Caco-2 (cell line): Measurements from ENCODE around the gene KLLN. TPM values are rescaled to one million over a fixed set of nuclear protein-coding genes. Genes with fewer than 3 reads are reported as not detected.

Experiments
- BruUV-seq: library from RNA; stranded (reverse); fragments of 400-500 nt; replicated peaks from 2 replicates; lab custom pipeline; 2021; lab: Mats Ljungman, UMichigan
- CTCF ChIA-PET: fragments of 300-600 bp; sonication (Branson Sonifier 250); formaldehyde crosslinking; loops from one replicate; lab custom pipeline; 2022; ENCODE audit warnings: antibody characterized with exemption; lab: Charles Lee
- POLR2A ChIA-PET: fragments of 300-600 bp; sonication (Branson Sonifier 250); formaldehyde crosslinking; loops from one replicate; lab custom pipeline; 2022; ENCODE audit warnings: antibody characterized with exemption; lab: Charles Lee
- DNase-seq, 2 experiments: peaks; one replicate each; pipeline versions ENCODE4 v3.0.0 to v3.0.0-alpha.2; 2020 to 2022
- H3K27me3 ChIP-seq: replicated peaks from 2 replicates; pipeline ENCODE4 v1.6.0; 2011; ENCODE audit warnings: low read length; ENCODE audit not compliant: control insufficient read depth, insufficient read depth
- H3K36me3 ChIP-seq: 2 replicates; pipeline ENCODE4 v1.5.1; 2011; ENCODE audit warnings: low read length; ENCODE audit not compliant: control insufficient read depth, insufficient read depth
- H3K4me1 ChIP-seq: fragments of 250-450 bp; sonication (Bioruptor Pico); 2 replicates; pipeline ENCODE4 v1.5.1; 2020; ENCODE audit warnings: mild to moderate bottlenecking
- H3K4me3 ChIP-seq: 2 replicates; pipeline ENCODE4 v1.5.1; 2011; ENCODE audit warnings: low read depth, mild to moderate bottlenecking, control low read depth, low read length
- H3K9me3 ChIP-seq: fragments of 250-450 bp; sonication (Bioruptor Pico); 2 replicates; pipeline ENCODE4 v1.5.1; 2020; ENCODE audit warnings: mild to moderate bottlenecking, moderate library complexity
- H3K27ac Mint-ChIP-seq: one replicate; pipeline ENCODE4 v1.8.0; 2022; ENCODE audit warnings: mixed read lengths; ENCODE audit not compliant: unreplicated experiment
- H3K27me3 Mint-ChIP-seq: one replicate; pipeline ENCODE4 v1.8.0; 2022; ENCODE audit warnings: mixed read lengths; ENCODE audit not compliant: insufficient read depth, unreplicated experiment
- H3K36me3 Mint-ChIP-seq: one replicate; pipeline ENCODE4 v1.8.0; 2022; ENCODE audit warnings: mild to moderate bottlenecking, mixed read lengths; ENCODE audit not compliant: insufficient read depth, unreplicated experiment
- H3K4me1 Mint-ChIP-seq: one replicate; pipeline ENCODE4 v1.8.0; 2022; ENCODE audit warnings: low read depth, mixed read lengths; ENCODE audit not compliant: unreplicated experiment
- H3K4me3 Mint-ChIP-seq: one replicate; pipeline ENCODE4 v1.8.0; 2022; ENCODE audit warnings: mild to moderate bottlenecking, moderate library complexity, mixed read lengths; ENCODE audit not compliant: unreplicated experiment
- H3K9me3 Mint-ChIP-seq: one replicate; pipeline ENCODE4 v1.8.0; 2022; ENCODE audit warnings: mixed read lengths; ENCODE audit not compliant: unreplicated experiment
- intact Hi-C: fragments of 100-400 bp; cut with micrococcal nuclease; formaldehyde crosslinking; loops from one replicate; pipeline ENCODE4 v1.10.0; 2022; ENCODE audit not compliant: unreplicated experiment
- total RNA-seq: library from RNA; stranded (reverse); gene quantifications from 2 replicates; pipeline ENCODE4 v1.2.3, GENCODE V29; 2022
- TF ChIP-seq, protein P1 (sequence below), 2 experiments: fragments of 200-600 bp in 1 of 2; IDR thresholded peaks; 1 replicate in 1 of 2; 2 replicates in 1 of 2; pipeline versions ENCODE4 v1.5.1 to v1.8.0; 2011 to 2022; ENCODE audit warnings: antibody characterized with exemption in 1 of 2, control low read depth in 1 of 2, inconsistent platforms in 1 of 2, low read depth in 1 of 2, low read length in 1 of 2, mild to moderate bottlenecking in 1 of 2, moderate library complexity in 1 of 2; ENCODE audit not compliant: insufficient read depth in 1 of 2, severe bottlenecking in 1 of 2, unreplicated experiment in 1 of 2

KLLN gene
- total RNA-seq, 1 experiment from 2014 or later, result 1.2 TPM

DNA sequence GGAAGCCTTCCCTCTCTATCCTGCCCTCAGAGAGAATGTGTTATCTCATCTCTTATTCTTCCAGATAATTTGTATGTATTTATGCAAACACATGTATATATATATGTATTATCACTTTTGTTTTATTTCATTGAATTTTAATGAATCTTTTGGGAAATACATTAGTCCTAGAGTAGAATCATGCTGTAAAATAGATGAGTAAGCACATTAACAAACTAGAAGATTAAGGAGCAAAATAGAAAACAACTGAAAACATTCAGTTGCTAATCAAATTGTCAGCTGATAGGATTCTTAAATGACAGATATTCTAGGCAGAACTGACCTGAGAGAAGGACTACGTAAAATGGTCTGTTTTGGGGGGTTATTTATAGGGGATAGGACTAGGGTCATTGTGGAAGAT is 11.2 kb downstream of the KLLN start:
- Mint-ChIP-seq H3K9me3 (no peaks in the 10 kb centered on the region), H3K4me1 (no peaks in the 10 kb centered on the region), H3K27me3 (no peaks in the 10 kb centered on the region), H3K4me3 (no peak overlapping the region), H3K27ac (no peak overlapping the region), H3K36me3 (no peaks in the 10 kb centered on the region)
- H3K9me3 ChIP-seq, result no peaks in the 10 kb centered on the region
- DNase-seq, result no peak
- intact Hi-C loops, result no loop called here
- H3K4me3 ChIP-seq, result no peak overlapping the region
- peaks cover 12% of the 10 kb centered on the region for H3K4me1 ChIP-seq
- BruUV-seq, result no TSS peak
- TF ChIP-seq, protein P1, sequence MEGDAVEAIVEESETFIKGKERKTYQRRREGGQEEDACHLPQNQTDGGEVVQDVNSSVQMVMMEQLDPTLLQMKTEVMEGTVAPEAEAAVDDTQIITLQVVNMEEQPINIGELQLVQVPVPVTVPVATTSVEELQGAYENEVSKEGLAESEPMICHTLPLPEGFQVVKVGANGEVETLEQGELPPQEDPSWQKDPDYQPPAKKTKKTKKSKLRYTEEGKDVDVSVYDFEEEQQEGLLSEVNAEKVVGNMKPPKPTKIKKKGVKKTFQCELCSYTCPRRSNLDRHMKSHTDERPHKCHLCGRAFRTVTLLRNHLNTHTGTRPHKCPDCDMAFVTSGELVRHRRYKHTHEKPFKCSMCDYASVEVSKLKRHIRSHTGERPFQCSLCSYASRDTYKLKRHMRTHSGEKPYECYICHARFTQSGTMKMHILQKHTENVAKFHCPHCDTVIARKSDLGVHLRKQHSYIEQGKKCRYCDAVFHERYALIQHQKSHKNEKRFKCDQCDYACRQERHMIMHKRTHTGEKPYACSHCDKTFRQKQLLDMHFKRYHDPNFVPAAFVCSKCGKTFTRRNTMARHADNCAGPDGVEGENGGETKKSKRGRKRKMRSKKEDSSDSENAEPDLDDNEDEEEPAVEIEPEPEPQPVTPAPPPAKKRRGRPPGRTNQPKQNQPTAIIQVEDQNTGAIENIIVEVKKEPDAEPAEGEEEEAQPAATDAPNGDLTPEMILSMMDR (IDR thresholded peaks at IDR 0.05; ENCODE audit: insufficient read depth in 1 of 2, low read depth in 1 of 2, low read length in 1 of 2, severe bottlenecking in 1 of 2, unreplicated experiment in 1 of 2), result no peak
- H3K27me3 ChIP-seq, result no peaks in the 10 kb centered on the region
- POLR2A ChIA-PET, result no interaction called here
- CTCF ChIA-PET, result interaction anchor here (0.6 to 1.1 kb wide), 2 partner anchors 9 to 10 kb away, joined by 3 to 4 read pairs; no protein-coding TSS in a partner anchor
- no peaks in the 10 kb centered on the region for H3K36me3 ChIP-seq

GRCh38 chr10:87850742-87851205 is 12.6 kb downstream of the KLLN start:
- Mint-ChIP-seq H3K9me3 (no peaks in the 10 kb centered on the region), H3K27ac (no peak overlapping the region), H3K36me3 (no peaks in the 10 kb centered on the region), H3K27me3 (no peaks in the 10 kb centered on the region), H3K4me3 (no peak overlapping the region), H3K4me1 (peaks cover 7% of the 10 kb centered on the region)
- POLR2A ChIA-PET, result no interaction called here
- H3K27me3 ChIP-seq, result no peaks in the 10 kb centered on the region
- H3K36me3 ChIP-seq, result no peaks in the 10 kb centered on the region
- TF ChIP-seq, protein P1 (IDR thresholded peaks at IDR 0.05; ENCODE audit: insufficient read depth in 1 of 2, low read depth in 1 of 2, low read length in 1 of 2, severe bottlenecking in 1 of 2, unreplicated experiment in 1 of 2), result peak; percentile 46 to 81
- no peaks in the 10 kb centered on the region for H3K9me3 ChIP-seq
- peaks cover 17% of the 10 kb centered on the region for H3K4me1 ChIP-seq
- intact Hi-C loops, result loop anchor here (1.0 kb wide), 2 partner anchors 264 to 539 kb away; no protein-coding TSS in a partner anchor
- BruUV-seq, result no TSS peak
- CTCF ChIA-PET, result interaction anchor here (0.6 to 1.8 kb wide), 5 partner anchors 11 to 536 kb away, joined by 3 to 7 read pairs (median 3); no protein-coding TSS in a partner anchor
- DNase-seq, result peak; percentile 65 to 72
- H3K4me3 ChIP-seq, result no peak overlapping the region

- no peaks in the 10 kb centered on the region for H3K9me3 ChIP-seq
- no peak overlapping the region for H3K27ac Mint-ChIP-seq
- H3K9me3 Mint-ChIP-seq, result no peaks in the 10 kb centered on the region
- H3K36me3 ChIP-seq, result no peaks in the 10 kb centered on the region
- H3K27me3 ChIP-seq, result no peaks in the 10 kb centered on the region
- H3K4me3 Mint-ChIP-seq, result no peak overlapping the region
- no peaks in the 10 kb centered on the region for H3K27me3 Mint-ChIP-seq
- TF ChIP-seq, protein P1 (IDR thresholded peaks at IDR 0.05; ENCODE audit: insufficient read depth in 1 of 2, low read depth in 1 of 2, low read length in 1 of 2, severe bottlenecking in 1 of 2, unreplicated experiment in 1 of 2), result no peak
- ChIA-PET CTCF (no interaction called here), POLR2A (no interaction called here)
- no TSS peak for BruUV-seq
- no peaks in the 10 kb centered on the region for H3K36me3 Mint-ChIP-seq
- H3K4me1 ChIP-seq, result peaks cover 23% of the 10 kb centered on the region
- DNase-seq, result no peak
- intact Hi-C loops, result no loop called here
- H3K4me3 ChIP-seq, result no peak overlapping the region
- peaks cover 17% of the 10 kb centered on the region for H3K4me1 Mint-ChIP-seq
Observed at GRCh38 chr10:87849001-87849400, 14.3 kb downstream of the KLLN start.
